HL-60 (cell line): ENCODE data around the gene PHLDB2.

Source experiments
- CTCF ChIP-seq: IDR thresholded peaks from one replicate; pipeline ENCODE4 v1.5.1; 2011; ENCODE audit warnings: low read length, control low read depth, inconsistent platforms; ENCODE audit not compliant: insufficient read depth
- REST ChIP-seq: IDR thresholded peaks from 2 replicates; pipeline ENCODE4 v1.6.1; 2012; ENCODE audit warnings: low read depth; ENCODE audit not compliant: insufficient replicate concordance

GRCh38 chr3:112012205-112012992 lies 153.3 kb downstream of the PHLDB2 start:
- TF ChIP-seq CTCF: no peak
- TF ChIP-seq REST: no peak
